ENCODE data around the gene VASN.

The VASN gene

DNA sequence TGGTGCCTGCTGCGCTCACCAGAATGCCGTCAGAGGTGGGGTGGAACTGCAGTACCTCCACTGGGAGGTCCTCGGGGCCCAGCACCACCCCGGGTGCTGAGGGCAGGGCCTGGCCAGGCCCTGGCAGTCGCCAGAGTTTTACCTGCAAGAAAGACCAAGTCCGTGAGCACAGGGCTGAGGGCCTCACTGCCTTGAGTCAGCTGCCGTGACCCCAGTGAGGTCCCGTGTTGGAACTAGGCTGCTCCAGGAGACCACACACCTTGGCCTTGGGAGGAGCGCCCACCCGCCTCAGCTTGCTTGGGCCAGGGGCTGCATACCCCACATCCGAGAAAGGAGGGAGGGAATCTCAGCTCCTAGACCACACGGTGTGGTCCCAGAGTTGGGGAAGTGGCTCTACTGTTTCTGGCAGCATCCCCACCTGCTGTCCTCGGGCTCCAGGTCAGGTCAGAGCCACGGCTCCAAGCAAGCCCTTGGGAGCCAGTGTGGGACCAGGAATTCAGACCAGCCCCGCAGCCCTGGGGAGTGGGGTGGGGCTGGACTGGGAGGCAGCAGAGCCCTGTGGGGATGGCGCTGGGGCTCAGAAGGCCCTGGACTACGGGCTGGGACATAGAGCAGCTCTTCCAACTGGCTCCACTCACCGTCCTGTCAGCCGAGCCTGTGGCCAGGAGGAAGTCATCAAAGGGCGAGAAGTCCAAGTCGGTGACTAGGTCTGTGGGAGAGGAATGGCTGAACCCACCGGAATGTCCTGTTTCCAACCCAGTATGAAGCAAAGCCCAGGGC is 36.1 kb downstream of the VASN start:
- no peak for DNase-seq

DNA sequence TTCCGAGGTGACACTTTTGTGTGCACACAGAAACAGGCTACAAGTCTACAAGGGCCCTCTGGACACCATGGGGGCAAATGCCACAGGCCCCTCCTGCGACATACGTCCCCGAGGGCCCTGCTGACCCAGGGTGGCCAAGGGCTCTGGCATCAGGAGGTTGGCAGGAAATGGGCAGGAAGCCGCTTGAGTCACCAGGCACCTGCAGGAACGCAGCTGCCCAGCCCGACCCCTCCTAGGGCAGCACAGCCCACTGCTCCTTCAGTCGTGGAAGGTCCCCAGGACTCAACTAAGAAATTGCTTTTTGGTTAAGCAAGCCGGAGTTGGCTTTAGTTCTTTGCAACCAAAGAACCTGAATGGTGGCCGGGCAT is 36.7 kb downstream of the VASN start:
- DNase-seq, result no peak

DNA sequence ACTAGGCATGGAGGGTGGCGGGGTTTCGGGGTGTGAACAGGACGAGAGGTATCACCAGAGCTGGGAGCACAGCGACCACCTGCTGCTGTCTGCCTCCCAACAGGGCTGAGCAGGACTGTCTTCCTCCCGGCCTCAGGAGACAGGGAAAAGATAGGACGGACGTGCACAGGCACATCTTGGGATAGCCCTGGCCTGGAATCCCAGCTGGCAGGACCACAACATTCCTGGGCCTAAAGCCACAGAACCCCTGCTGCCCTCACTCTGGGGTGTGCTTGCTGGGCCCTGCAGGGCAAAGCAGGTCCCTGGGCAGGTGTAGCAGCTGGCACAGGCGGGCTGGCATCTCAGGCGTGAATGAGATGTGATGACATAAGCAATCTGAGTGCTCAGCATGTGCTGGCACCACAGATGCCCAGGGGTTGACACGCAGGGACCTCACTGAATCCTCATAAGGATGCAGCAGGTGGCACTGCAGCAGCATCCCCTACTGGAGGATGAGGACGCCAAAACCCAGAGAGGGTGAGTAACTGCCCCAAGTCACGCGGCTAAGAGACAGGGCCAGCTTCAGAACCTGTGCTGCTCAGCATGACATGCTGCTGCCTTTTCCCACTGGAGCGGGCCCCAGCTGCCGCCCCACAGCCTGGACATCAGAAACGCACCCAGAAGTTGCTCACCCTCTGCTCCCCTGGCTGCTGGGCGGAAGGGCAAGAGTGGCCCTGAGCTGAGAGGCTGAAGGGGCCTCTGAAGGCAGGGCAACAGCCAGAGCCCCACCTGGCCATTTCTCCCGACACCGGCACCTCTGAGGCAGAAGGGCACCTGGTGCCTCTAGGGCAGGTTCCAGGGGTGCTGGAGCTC is 37.7 kb downstream of the VASN start:
- peak; percentile 62 for DNase-seq

DNA sequence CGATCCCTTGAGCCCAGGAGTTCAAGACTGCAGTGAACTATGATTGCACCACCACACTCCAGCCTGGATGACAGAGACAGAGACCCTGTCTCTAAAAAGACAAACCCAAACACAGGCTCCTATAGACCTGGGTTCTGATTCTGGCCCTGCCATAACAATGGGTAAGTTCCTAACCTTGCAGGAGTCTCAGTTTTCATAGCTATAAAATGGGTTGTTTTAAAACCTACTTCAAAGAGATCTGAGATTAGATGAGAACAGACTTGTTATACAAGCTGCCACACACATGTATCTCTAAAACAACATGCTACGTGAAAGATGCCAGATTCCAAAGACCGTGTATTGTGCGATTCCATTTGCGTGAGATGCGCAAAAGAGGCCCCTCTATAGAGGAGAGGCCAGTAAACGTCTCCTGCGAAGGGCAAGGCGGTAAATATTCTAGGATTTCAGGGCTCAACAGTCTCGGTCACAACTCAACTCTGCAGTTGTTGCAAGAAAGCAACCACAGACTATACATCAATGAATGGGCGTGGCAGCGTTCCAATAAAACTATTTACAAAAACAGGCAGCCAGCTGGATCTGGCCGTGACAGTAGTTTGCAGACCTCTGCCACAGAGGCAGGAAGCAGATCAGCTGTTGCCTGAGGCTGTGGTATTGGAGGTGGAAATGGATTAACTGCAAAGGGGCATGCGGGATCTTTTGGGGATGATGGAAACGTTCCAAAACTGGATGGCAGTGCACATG is 38.9 kb downstream of the VASN start:
- DNase-seq, result peak; percentile 73

DNA sequence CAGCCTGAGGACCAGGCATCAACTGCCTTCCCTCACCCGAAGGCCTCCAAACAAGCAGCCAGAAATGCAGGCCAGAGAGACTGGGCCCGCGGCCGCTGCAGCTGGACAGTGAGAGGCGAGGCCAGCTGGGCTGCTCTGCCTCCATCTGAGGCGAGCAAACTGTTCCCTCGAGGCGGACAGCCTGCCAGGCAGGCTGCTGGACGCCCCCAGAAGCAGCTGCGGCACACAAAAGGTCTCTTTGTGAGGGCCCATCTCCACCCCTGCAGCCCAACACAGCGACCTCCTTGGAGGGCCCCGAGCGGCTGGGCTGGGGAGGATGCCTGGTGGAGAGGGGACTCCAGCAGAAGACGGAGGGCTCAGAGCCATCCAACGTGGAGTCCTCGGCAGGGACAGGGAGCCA is 40.0 kb downstream of the VASN start:
- DNase-seq, result no peak

DNA sequence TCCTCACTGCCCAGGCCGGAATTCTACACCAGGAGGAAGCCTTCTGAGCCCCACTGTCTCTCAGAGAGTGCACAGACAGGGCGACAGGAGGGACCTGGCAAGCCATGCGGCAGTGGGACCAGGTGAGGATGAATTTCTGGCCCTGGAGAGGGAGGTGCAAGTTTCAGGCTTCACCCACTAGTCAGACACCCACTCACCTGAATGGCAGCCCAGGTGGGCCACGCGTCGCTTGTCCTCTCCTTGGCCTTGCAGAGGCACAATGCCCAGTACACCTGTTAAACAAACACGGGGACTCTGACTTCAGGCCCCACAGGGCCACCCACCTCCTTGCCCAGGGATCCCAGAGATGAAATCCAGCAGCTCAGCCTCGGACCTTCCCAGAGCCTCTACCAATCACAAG is 40.5 kb downstream of the VASN start:
- no peak for DNase-seq

DNA sequence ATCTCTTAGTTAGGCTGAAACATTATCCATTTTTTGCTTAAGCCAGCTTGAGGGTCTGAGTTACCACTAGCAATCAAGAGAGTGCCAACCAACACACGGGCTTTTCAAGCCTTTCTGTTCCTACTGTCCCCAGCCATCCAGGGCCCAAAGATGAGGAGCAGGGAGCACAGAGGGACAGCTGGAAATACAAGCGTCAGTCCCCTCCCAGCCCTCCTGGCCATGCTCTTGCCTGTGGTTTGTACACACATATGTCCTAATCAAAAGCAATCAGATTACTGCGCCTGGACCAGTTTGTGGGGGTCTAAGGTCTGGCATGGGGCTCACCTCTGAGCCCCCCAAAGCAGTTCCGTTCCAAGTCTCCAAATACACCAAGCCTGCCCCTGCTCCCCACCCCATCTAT is 41.2 kb downstream of the VASN start:
- no peak for DNase-seq

DNA sequence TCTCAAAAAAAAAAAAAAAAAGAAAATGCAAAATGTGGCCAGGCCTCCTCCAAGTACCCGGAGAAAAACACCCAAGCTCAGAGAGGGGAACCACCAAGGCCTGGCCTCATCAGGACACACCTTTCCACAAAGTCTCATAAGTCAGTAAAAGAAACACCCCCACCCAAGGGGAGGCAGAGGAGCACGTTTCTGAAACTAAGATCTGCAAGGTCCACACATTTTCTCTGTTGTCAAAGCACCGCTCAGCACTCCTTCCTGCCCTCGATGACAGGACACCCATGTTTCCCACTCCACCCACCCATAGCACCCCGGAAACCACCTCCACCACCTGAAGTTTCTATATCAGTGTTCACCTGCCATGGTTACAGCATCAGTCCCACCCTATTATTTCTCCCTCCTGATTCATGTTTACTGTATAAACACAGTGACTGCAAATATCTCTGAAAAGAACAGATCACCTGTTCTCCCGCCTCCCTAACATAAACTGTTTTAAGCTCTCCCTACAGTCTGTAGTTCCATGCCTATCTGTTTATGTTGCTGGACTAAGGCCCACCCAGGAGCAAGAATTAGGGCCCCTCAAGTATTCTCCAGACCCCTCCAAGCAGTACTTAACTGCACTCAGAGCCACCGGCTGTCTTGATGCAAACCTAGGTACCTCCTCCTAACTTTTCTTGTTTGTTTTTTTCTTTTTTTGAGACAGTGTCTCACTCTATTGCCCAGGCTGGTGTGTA is 42.7 kb downstream of the VASN start:
- no peak for DNase-seq

DNA sequence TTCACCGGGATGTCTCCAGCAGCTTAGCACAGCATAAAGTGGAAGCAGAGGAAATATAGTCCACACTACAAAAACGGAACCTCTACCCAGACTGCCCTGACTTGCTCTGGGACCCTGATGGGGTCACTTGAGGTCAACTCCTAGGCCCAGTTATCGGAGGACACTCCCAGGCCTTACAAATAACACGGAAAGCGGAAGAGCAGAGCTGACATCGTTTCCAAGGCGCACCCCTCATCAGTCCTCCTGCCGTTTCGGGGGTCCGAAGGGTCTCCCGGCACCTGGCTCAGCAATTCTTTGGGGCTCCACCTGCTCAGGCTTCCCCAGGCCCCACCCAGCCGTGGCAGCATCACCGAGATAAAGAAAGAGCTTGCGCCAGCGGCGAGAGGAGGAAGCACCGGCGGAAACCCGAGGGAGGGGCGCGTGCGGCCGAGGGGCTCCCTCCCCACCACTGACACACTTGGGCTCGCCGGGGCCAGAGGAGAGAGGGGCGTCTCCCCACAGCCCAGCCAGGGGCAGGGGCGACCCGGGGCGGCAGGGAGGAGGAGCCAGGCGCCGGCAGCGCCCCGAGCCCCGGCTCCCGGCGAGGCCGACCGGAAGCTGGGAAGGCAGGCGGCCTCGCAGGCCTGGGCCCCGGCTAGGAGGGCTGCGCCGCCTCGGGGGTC is 44.0 kb downstream of the VASN start:
- DNase-seq, result peak; percentile 33

DNA sequence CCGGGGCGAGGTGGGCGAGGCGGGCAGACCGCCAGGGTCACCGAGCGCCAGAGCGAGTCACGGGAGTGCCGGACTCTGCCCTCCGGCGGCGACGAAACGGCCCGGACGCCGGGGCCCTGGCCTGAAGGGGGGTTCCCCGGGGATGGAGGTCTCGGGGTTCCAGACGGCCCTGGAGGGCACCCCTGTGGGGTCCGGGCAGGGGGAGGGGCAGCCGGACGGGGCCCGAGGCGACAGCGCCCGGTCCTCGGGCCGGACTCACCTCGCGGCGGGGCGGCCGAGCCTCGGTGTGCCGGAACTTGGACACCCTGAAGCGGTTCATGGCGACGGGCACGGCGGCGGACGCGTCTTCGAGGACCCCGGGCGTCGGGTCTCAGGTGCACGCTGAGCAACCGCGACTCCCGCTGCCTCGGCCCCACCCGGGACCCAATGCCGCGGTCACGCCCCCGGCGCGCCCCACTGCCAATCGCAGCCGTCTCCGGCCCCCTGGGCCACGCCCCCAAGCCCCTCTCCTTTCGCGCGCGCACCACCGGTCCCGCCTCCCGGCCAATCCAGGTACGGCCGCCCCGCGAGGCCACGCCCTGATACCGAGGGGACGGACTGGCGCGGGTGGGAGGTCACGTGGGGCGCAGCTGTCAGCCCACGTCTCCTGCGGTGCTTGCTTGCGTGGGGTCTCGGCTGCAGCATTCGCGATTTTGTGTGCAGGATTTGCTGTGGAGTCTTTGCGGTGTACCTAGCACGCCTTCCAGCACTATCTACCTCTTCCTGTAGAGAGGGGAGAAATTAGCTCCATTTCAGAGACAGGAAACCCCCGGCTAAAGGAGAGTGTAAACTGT is 44.8 kb downstream of the VASN start, which contains the start of gene CORO7:
Gene CORO7 (minus strand): TSS at position 397 of the 833 bp plus-strand sequence. CDS start 78 bp downstream, at position 319.
- DNase-seq, result peak; percentile 96

DNA sequence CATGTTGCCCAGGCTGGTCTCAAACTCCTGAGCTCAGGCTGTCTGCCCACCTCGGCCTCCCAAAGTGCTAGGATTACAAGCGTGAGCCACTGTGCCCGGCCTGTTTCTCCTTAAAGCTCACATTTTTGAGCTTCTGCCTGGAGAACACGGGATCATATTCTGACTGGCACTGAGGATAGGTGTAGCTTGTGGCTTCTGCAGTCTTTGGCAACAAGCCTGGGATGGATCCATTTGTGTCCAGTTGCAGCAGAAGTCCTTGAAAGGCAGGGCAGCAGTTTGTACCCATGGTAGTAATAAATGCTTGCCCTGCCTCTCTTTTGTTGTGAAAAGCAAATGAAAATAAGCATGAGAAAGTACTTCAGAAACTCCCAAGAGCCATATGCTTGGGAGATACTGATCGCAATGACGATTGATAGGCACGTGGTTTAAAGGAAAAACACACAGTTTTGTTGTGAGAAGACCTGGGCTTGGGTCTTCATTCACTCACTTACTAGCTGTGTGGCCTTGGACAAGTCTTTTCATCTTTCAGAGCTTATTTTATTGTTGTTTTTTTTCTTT is 47.8 kb downstream of the VASN start:
- DNase-seq, result no peak

DNA sequence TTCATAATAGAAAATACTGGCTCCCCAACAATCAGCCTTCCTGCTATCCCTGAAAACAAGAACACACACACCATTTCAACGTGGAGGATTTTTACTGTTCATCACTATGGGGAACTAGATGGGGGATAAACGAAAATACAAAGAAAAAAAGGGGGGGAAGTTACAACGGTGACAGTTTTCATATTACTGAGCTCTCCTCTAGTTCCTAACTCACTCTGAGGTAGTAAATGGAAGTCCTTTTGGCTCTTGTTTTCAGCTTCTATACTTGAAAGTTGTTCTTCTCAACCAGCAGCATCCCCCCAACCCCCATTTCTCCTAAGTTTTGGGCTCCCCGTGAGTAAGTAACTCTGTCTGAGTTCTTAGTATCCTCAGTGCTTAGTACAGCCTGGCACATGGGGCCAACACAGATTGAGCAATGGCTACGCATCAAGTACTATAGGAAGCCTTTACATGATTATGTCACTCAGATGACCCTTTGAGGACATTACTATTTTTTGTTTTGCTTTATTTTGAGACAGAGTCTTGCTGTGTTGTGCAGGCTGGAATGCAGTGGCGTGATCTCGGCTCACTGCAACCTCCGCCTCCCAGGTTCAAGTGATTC is 49.0 kb downstream of the VASN start:
- DNase-seq, result no peak

DNA sequence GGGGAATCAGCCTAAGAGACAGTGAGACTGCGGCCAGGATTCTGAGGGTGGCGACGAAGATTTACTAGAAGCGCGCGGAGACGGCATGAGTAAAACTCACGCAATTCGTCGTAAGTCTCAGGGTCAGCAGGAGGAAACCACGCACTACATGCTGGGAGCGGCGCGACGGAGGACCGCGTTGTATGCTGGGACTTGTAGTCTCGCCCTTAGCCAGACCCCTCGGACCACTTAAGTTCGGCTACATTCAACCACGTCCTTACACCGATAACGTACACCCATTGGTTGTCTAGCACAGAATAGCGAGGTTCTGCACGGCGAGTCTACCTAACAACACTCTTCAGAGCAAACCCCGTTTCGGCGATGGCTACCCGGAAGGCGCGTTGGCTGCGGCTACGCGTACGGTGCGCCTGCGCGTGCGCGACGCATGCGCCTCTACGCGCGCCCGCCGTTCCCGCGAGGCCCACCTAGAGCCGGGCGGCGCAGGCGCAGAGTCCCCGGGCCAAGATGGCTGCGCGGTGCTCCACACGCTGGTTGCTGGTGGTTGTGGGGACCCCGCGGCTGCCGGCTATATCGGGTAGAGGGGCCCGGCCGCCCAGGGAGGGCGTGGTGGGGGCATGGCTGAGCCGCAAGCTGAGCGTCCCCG is 53.9 kb downstream of the VASN start, which contains the start of gene DNAJA3:
Gene DNAJA3 (plus strand): TSS at position 491 of the 643 bp plus-strand sequence. CDS start 14 bp downstream, at position 505.
- peak; percentile 94 for DNase-seq

DNA sequence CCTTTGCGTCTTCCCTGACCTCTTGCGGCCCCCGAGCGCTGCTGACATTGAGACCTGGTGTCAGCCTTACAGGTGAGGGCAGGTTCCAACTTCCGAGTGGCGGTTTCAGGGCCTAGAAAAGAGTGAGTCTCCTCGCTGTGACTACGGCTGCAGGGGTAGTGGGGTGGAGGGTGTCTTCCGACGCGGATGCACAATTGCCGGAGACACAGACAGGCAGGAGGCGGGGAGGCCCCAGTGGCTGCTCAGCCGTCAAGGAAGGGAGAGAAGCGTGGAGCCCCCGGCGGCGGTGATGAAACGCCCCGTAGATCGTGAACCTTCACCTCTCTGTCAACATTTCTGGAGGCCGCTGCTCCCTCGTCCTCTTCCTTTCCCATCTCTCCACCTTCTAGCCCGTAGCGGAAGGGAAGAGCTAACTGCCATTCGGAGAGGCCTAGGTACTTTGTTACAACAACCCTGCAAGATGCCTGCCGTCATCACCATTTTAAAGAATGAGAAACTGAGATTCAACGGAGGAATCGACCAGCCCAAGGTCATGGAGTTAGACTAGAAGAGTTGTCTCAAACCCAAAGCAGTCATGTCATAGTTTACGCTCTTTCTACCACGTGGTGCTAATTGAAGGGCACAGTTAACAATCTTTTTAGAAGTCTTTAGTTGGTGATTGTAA is 54.5 kb downstream of the VASN start:
- no peak for DNase-seq

DNA sequence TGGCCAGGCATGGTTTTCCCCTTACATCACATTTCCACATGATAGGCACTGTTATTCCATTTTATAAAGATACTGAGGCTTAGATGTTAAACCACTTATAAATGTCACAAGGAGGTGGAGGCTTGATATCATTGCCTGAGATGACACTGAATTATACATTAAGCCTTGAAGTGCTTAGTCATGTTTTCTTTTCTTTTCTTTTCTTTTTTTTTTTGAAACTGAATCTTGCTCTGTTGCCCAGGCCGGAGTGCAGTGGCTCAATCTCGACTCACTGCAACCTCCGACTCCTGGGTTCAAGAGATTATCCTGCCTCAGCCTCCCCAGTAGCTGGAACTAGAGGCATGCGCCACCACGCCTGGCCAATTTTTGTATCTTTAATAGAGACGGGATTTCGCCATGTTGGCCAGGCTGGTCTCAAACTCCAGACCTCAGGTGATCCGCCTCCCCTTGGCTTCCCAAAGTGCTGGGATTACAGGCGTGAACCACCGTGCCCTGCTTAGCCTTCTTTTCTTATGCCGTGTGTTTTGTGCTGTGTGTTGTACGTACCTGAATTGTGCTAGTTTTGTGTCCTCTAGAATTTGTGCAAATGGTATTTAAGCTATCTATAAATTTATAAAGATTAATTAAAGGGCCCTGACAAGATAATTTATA is 55.2 kb downstream of the VASN start:
- DNase-seq, result no peak

DNA sequence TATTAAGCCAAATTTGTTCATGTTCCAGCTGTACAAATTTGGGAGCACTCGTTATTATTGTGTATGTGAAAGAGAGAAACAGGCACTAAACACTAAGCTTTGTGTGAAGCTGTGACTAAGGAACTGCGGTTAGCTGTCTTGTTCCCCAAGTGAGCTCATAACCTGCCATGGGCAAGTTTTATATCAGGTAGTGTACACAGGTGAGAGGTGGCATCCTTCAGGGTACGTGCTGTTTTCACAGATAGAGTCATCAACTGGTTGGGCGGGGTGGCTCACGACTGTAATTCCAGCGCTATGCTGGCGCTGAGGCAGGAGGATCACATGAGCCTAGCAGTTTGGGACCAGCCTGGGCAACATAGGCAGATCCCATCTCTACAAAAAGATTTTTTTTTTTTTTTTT is 56.9 kb downstream of the VASN start:
- no peak for DNase-seq

DNA sequence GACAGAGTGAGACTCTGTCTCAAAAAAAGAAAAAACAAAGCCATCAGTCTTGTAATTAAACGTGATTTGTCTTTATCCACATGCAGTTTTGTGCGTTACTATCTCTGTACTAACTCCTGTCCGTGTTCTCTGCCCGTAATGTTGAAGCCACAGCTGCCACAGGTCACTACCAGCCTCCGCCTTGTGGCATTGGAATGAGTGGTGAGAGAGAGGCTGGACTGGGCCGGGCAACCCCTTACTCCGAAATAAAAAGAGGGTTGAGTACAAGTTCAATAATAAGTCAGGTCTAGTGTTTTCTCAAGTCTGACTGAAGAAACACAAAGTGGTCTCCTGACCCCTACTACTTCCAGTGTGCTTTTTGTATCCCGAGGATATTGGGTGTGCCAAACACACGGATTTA is 59.4 kb downstream of the VASN start:
- no peak for DNase-seq

All from NCI-H345 (cell line).